ENCODE results near the gene SIRT5.
A peak's percentile ranks its signal among the peaks of the same experiment; 100 is the strongest.

SIRT5 gene

GRCh38 chr6:13574571-13575376, at the start of gene SIRT5:
Gene SIRT5, plus strand, starts transcription at chr6:13574601. Its CDS starts 9,510 bp downstream, at chr6:13584111.
- DNase-seq (ENCODE audit: low read depth), result peak; percentile 51

- DNase-seq (ENCODE audit: low read depth), result no peak
Observed at GRCh38 chr6:13524801-13525508, 49.4 kb upstream of the SIRT5 start.

- DNase-seq (ENCODE audit: low read depth), result no peak
Observed at GRCh38 chr6:13526357-13526726, 48.1 kb upstream of the SIRT5 start.

- no peak for DNase-seq (ENCODE audit: low read depth)
Observed at GRCh38 chr6:13526727-13527670, 47.4 kb upstream of the SIRT5 start.

- DNase-seq (ENCODE audit: low read depth), result no peak
Observed at GRCh38 chr6:13527671-13528056, 46.7 kb upstream of the SIRT5 start.

GRCh38 chr6:13528232-13528631, 46.2 kb upstream of the SIRT5 start:
- DNase-seq (ENCODE audit: low read depth), result no peak

GRCh38 chr6:13528777-13529343, 45.5 kb upstream of the SIRT5 start:
- no peak for DNase-seq (ENCODE audit: low read depth)

- DNase-seq (ENCODE audit: low read depth), result no peak
Observed at GRCh38 chr6:13531956-13532355, 42.4 kb upstream of the SIRT5 start.

- DNase-seq (ENCODE audit: low read depth), result no peak
Observed at GRCh38 chr6:13534536-13534935, 39.9 kb upstream of the SIRT5 start.

- no peak for DNase-seq (ENCODE audit: low read depth)
Observed at GRCh38 chr6:13535306-13535705, 39.1 kb upstream of the SIRT5 start.

GRCh38 chr6:13536796-13537526, 37.4 kb upstream of the SIRT5 start:
- no peak for DNase-seq (ENCODE audit: low read depth)

GRCh38 chr6:13537527-13537897, 36.9 kb upstream of the SIRT5 start:
- no peak for DNase-seq (ENCODE audit: low read depth)

- DNase-seq (ENCODE audit: low read depth), result no peak
Observed at GRCh38 chr6:13538084-13538483, 36.3 kb upstream of the SIRT5 start.

- DNase-seq (ENCODE audit: low read depth), result no peak
Observed at GRCh38 chr6:13538600-13538999, 35.8 kb upstream of the SIRT5 start.

- no peak for DNase-seq (ENCODE audit: low read depth)
Observed at GRCh38 chr6:13539572-13539971, 34.8 kb upstream of the SIRT5 start.

- no peak for DNase-seq (ENCODE audit: low read depth)
Observed at GRCh38 chr6:13541496-13541895, 32.9 kb upstream of the SIRT5 start.

GRCh38 chr6:13544454-13545186, 29.8 kb upstream of the SIRT5 start:
- DNase-seq (ENCODE audit: low read depth), result no peak

- DNase-seq (ENCODE audit: low read depth), result no peak
Observed at GRCh38 chr6:13545885-13546284, 28.5 kb upstream of the SIRT5 start.

- no peak for DNase-seq (ENCODE audit: low read depth)
Observed at GRCh38 chr6:13548500-13549210, 25.7 kb upstream of the SIRT5 start.

- DNase-seq (ENCODE audit: low read depth), result no peak
Observed at GRCh38 chr6:13550656-13551055, 23.7 kb upstream of the SIRT5 start.
